Thyroid gland (tissue), 4 donors: Measurements from ENCODE around the gene BRSK1.

Experiments used
- POLR2A ChIP-seq, 2 donors: fragments of 450-650 bp; IDR thresholded peaks; one replicate each; pipeline ENCODE4 v1.6.1; 2017; ENCODE audit warnings: antibody characterized with exemption in 2 of 2, mild to moderate bottlenecking in 2 of 2, moderate library complexity in 1 of 2
- TF ChIP-seq, protein P1 (sequence below), 6 experiments: fragments of 200-600 bp in 3 of 6; fragments of 450-650 bp in 3 of 6; sonication (generic) in 3 of 6; IDR thresholded peaks; one replicate each; pipeline ENCODE4 v1.5.1; 2016 to 2019; ENCODE audit warnings: antibody characterized with exemption in 6 of 6, mild to moderate bottlenecking in 2 of 6, inconsistent platforms in 1 of 6, moderate library complexity in 1 of 6

DNA sequence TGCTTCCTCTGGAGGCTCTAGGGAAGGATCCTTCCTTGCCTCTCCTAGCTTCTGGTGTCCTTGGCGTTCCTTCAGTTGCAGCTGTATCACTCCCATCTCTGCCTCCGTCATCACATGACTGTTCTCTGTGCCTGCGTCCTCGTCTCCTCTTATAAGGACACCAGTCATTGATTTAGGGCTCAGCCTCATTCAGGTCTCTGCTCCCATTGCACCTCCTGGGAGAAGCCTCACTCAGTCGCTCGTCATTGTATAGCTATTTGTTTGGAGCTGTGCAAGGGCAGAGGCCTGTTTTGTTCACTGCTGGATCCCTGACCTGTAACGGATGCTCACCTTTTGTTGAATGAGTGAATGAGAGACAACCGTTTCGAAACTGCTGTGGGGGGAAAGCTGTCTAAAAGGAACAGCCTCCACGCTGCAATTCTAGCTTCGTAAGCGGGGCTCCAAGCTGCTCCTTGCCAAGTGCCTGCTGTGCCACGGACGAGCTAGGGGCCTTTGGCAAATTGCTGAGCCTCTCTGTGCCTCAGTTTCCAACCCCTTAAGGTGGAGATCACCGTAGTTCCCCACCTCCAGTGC is 17.2 kb downstream of the BRSK1 start:
- TF ChIP-seq, protein P1, sequence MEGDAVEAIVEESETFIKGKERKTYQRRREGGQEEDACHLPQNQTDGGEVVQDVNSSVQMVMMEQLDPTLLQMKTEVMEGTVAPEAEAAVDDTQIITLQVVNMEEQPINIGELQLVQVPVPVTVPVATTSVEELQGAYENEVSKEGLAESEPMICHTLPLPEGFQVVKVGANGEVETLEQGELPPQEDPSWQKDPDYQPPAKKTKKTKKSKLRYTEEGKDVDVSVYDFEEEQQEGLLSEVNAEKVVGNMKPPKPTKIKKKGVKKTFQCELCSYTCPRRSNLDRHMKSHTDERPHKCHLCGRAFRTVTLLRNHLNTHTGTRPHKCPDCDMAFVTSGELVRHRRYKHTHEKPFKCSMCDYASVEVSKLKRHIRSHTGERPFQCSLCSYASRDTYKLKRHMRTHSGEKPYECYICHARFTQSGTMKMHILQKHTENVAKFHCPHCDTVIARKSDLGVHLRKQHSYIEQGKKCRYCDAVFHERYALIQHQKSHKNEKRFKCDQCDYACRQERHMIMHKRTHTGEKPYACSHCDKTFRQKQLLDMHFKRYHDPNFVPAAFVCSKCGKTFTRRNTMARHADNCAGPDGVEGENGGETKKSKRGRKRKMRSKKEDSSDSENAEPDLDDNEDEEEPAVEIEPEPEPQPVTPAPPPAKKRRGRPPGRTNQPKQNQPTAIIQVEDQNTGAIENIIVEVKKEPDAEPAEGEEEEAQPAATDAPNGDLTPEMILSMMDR (IDR thresholded peaks at IDR 0.05), result no peak
- no peak for TF ChIP-seq POLR2A (IDR thresholded peaks at IDR 0.05)
